Colonic mucosa (tissue), 4 donors: ENCODE results near the gene FRAT2. TPM values are rescaled to one million over a fixed set of nuclear protein-coding genes. Genes with fewer than 3 reads are reported as not detected.

Source experiments
- DNase-seq: peaks from one replicate; pipeline ENCODE4 v3.0.0-alpha.2; 2020
- H3K27ac ChIP-seq: fragments of 200-600 bp; one replicate; pipeline ENCODE4 v1.8.0; 2021
- H3K27me3 ChIP-seq: fragments of 200-600 bp; one replicate; pipeline ENCODE4 v1.8.0; 2021
- H3K36me3 ChIP-seq: fragments of 200-600 bp; one replicate; pipeline ENCODE4 v1.8.0; 2021
- H3K4me1 ChIP-seq: fragments of 200-600 bp; one replicate; pipeline ENCODE4 v1.8.0; 2021; ENCODE audit warnings: mild to moderate bottlenecking
- H3K4me3 ChIP-seq: fragments of 200-600 bp; one replicate; pipeline ENCODE4 v1.8.0; 2021
- H3K9ac ChIP-seq, 2 donors: one replicate each; pipeline ENCODE4 v1.7.0; 2013; ENCODE audit warnings: control low read depth in 2 of 2, low read depth in 2 of 2, low read length in 2 of 2
- H3K9me3 ChIP-seq: fragments of 200-600 bp; one replicate; pipeline ENCODE4 v1.8.0; 2021
- CTCF ChIP-seq: fragments of 200-600 bp; IDR thresholded peaks from one replicate; pipeline ENCODE4 v1.8.0; 2022; ENCODE audit warnings: antibody characterized with exemption, mild to moderate bottlenecking
- intact Hi-C: fragments of 100-400 bp; cut with DNase I; formaldehyde crosslinking; loops from one replicate; pipeline ENCODE4 v1.14.1; 2022
- total RNA-seq, 2 donors: library from RNA; stranded (reverse); fragmentation: NEBNext Ultra II Directional in 1 of 2; extraction: Animal tissue kit (Norgen Biotek cat#: 25700) in 1 of 2; gene quantifications; one replicate each; pipeline ENCODE4 v1.2.1, GENCODE V29; 2021
- donor health status: healthy.
- donor health status: DM: no; HTN: no; CAD: no.
- donor health status: DM: no; HTN: no; CAD: no.

Gene FRAT2
- total RNA-seq, 2 donors from 2014 or later: 34.3 to 53.1 TPM

DNA sequence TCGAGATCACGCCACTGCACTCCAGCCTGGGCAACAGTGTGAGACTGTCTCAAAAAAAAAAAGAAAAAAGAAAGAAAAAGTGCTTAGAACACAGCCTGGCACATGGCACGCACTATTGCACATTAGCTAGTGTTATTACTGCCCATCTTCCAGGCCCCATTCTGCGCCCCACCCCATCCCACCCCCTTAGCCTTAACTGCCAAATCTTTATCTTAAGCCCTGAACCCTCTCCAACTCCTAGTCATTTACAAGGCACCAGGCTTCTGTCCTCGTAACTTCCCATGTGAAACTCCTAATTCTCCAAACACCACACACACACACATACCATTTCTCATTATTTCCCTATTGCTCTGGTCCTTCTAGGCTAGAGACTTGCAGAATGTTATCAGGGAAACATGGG, 4.8 kb downstream of the FRAT2 start:
- no peaks in the 10 kb centered on the region for H3K36me3 ChIP-seq
- H3K27ac ChIP-seq: no peak overlapping the region
- no peaks in the 10 kb centered on the region for H3K9me3 ChIP-seq
- intact Hi-C loops: loop anchor here (5.0 kb wide), 2 partner anchors 37 to 52 kb away; partner anchors contain the start of gene ARHGAP19
- no peak for TF ChIP-seq CTCF
- peak overlapping the region in 1 of 2 donors; percentile 13 for H3K9ac ChIP-seq
- DNase-seq: no peak
- H3K27me3 ChIP-seq: no peaks in the 10 kb centered on the region
- H3K4me3 ChIP-seq: no peak overlapping the region
- peaks cover 8% of the 10 kb centered on the region for H3K4me1 ChIP-seq

DNA sequence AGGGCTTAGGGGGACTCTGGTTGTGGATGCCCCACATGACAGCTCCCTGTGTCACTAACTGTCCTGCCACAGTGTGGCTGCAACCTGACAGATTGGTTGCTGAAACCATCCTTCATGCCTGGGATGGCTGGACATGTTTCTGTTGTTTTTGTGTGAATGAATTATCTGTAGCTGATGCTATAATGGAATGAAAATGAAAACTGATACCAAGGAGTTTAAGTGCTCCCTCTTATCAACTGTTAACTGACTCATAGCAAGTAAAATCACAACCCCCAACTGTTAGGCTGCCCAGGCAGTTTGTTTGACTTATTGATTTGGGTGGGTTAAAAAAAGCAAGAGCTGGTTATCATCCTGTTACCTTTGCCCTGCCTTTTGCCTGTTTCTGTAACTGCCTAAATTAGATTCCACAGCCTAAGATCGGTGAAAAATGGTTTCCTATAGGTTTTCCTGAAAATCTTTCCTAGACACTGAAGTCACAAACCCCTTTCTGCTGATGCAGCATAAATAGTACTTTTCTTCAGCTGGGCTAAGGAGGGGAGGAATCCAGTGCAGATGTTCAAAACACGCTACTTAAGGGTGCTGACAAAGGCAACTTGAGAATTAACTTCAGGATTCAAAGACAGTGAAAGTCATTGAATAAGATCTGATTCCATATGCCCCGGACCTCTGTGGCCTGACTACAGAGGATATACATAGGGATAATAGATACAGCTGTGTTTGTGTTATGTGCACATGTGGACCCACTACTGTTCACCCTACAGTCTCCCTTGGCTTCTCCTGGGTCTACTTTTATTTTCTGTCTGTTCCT, 5.7 kb downstream of the FRAT2 start:
- Histone ChIP-seq H3K27me3 (no peaks in the 10 kb centered on the region), H3K4me1 (peaks cover 8% of the 10 kb centered on the region), H3K27ac (peak overlapping the region; percentile 62), H3K36me3 (no peaks in the 10 kb centered on the region), H3K9ac (peak overlapping the region in 1 of 2 donors; percentile 55), H3K4me3 (no peak overlapping the region), H3K9me3 (no peaks in the 10 kb centered on the region)
- intact Hi-C loops: no loop called here
- no peak for TF ChIP-seq CTCF
- no peak for DNase-seq

GRCh38 chr10:97327348-97328294, 6.9 kb downstream of the FRAT2 start:
- intact Hi-C loops: no loop called here
- H3K4me1 ChIP-seq: peaks cover 8% of the 10 kb centered on the region

GRCh38 chr10:97325754-97326153, 8.8 kb downstream of the FRAT2 start:
- no peak overlapping the region for H3K4me3 ChIP-seq
- no peaks in the 10 kb centered on the region for H3K27me3 ChIP-seq
- intact Hi-C loops: no loop called here
- no peaks in the 10 kb centered on the region for H3K36me3 ChIP-seq
- H3K4me1 ChIP-seq: peaks cover 3% of the 10 kb centered on the region
- no peak for TF ChIP-seq CTCF
- H3K27ac ChIP-seq: no peak overlapping the region
- no peaks in the 10 kb centered on the region for H3K9me3 ChIP-seq
- DNase-seq: no peak
- no peak overlapping the region for H3K9ac ChIP-seq

More at GRCh38 chr10:97327348-97328294, 6.9 kb downstream of the FRAT2 start:
- no peak overlapping the region for H3K4me3 ChIP-seq
- peak overlapping the region; percentile 62 for H3K27ac ChIP-seq
- no peaks in the 10 kb centered on the region for H3K9me3 ChIP-seq
- no peaks in the 10 kb centered on the region for H3K27me3 ChIP-seq
- DNase-seq: peak; percentile 34
- no peak for TF ChIP-seq CTCF
- H3K9ac ChIP-seq: peak overlapping the region in 1 of 2 donors; percentile 55
- no peaks in the 10 kb centered on the region for H3K36me3 ChIP-seq

- Histone ChIP-seq H3K27ac (no peak overlapping the region), H3K9me3 (no peaks in the 10 kb centered on the region), H3K4me3 (no peak overlapping the region), H3K9ac (no peak overlapping the region), H3K4me1 (peaks cover 3% of the 10 kb centered on the region), H3K36me3 (no peaks in the 10 kb centered on the region), H3K27me3 (no peaks in the 10 kb centered on the region)
- intact Hi-C loops: no loop called here
- TF ChIP-seq CTCF: no peak
- no peak for DNase-seq
These were observed 11.0 kb downstream of the FRAT2 start for GRCh38 chr10:97323501-97323900.
